WERI-Rb-1 (cell line): ENCODE measurements around the gene SYNJ2.
"Not testable (repeated sequence)": the region's sequence is repeated elsewhere in the genome, so short reads cannot be mapped to it uniquely, and the experiment has no call there.

Source experiments
- DNase-seq: peaks from one replicate; pipeline ENCODE4 v3.0.0-alpha.2; 2020
- H3K27ac ChIP-seq: fragments of 250-450 bp; sonication (Bioruptor Pico); 2 replicates; pipeline ENCODE4 v1.5.1; 2020; ENCODE audit warnings: mild to moderate bottlenecking, moderate library complexity
- H3K27me3 ChIP-seq: fragments of 250-450 bp; sonication (Bioruptor Pico); 2 replicates; pipeline ENCODE4 v1.5.1; 2021; ENCODE audit warnings: mild to moderate bottlenecking, low read depth, moderate library complexity; ENCODE audit not compliant: insufficient read depth, severe bottlenecking
- H3K36me3 ChIP-seq: fragments of 250-450 bp; sonication (Bioruptor Pico); 2 replicates; pipeline ENCODE4 v1.5.1; 2020; ENCODE audit warnings: mild to moderate bottlenecking, moderate library complexity
- H3K4me3 ChIP-seq: 2 replicates; pipeline ENCODE4 v1.5.1; 2011; ENCODE audit warnings: low read depth, mild to moderate bottlenecking, control low read depth, low read length
- H3K9me3 ChIP-seq: fragments of 250-450 bp; sonication (Bioruptor Pico); 2 replicates; pipeline ENCODE4 v1.5.1; 2021; ENCODE audit warnings: mild to moderate bottlenecking, moderate library complexity; ENCODE audit not compliant: severe bottlenecking
- TF ChIP-seq, protein P1 (sequence below): IDR thresholded peaks from 2 replicates; pipeline ENCODE4 v1.5.1; 2011; ENCODE audit warnings: low read depth, mild to moderate bottlenecking, control low read depth, inconsistent platforms, low read length

Gene SYNJ2, protein sequence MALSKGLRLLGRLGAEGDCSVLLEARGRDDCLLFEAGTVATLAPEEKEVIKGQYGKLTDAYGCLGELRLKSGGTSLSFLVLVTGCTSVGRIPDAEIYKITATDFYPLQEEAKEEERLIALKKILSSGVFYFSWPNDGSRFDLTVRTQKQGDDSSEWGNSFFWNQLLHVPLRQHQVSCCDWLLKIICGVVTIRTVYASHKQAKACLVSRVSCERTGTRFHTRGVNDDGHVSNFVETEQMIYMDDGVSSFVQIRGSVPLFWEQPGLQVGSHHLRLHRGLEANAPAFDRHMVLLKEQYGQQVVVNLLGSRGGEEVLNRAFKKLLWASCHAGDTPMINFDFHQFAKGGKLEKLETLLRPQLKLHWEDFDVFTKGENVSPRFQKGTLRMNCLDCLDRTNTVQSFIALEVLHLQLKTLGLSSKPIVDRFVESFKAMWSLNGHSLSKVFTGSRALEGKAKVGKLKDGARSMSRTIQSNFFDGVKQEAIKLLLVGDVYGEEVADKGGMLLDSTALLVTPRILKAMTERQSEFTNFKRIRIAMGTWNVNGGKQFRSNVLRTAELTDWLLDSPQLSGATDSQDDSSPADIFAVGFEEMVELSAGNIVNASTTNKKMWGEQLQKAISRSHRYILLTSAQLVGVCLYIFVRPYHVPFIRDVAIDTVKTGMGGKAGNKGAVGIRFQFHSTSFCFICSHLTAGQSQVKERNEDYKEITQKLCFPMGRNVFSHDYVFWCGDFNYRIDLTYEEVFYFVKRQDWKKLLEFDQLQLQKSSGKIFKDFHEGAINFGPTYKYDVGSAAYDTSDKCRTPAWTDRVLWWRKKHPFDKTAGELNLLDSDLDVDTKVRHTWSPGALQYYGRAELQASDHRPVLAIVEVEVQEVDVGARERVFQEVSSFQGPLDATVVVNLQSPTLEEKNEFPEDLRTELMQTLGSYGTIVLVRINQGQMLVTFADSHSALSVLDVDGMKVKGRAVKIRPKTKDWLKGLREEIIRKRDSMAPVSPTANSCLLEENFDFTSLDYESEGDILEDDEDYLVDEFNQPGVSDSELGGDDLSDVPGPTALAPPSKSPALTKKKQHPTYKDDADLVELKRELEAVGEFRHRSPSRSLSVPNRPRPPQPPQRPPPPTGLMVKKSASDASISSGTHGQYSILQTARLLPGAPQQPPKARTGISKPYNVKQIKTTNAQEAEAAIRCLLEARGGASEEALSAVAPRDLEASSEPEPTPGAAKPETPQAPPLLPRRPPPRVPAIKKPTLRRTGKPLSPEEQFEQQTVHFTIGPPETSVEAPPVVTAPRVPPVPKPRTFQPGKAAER (N-terminal part only)

DNA sequence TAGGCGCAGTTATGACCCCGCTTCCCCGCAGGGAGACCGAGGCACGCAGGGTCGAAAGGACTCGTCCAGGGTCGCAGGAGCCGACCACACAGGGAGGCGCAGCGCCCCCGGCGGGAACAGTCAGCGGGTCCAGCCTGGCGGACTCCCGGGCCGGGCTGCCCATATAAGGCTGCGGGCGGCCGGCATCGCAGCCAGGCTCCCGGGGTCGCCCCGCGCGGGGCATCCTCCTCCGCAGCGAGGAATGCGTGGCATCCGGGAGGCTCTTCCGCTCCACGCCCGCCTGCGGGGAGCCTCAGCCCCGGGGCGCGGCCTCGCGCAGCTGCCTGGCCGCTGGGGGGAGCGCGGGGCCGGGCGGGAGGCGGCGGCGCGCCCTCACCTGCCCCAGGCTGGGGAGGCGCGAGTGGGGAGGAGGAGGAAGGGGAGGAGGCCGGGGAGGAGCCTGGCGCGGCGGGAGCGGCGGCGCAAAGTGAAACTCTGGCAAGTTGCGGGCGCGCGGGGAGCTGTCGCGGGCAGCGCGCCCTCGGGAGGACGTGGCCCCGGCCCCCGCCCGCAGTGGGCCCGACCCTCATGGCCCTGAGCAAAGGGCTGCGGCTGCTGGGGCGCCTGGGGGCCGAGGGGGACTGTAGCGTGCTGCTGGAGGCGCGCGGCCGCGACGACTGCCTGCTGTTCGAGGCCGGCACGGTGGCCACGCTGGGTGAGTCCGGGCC lies at the start of gene SYNJ2:
TSS of gene SYNJ2 (plus strand) at position 469 of the 707 bp plus-strand sequence. CDS start at position 568, 99 bp downstream.
- DNase-seq, result peak; percentile 84
- H3K27me3 ChIP-seq, result no peaks in the 10 kb centered on the region
- H3K4me3 ChIP-seq, result peak within 1 kb of the TSS; percentile 80
- H3K36me3 ChIP-seq, result no peaks in the 10 kb centered on the region
- H3K27ac ChIP-seq, result peak within 1 kb of the TSS; percentile 72
- no peaks in the 10 kb centered on the region for H3K9me3 ChIP-seq
- TF ChIP-seq, protein P1, sequence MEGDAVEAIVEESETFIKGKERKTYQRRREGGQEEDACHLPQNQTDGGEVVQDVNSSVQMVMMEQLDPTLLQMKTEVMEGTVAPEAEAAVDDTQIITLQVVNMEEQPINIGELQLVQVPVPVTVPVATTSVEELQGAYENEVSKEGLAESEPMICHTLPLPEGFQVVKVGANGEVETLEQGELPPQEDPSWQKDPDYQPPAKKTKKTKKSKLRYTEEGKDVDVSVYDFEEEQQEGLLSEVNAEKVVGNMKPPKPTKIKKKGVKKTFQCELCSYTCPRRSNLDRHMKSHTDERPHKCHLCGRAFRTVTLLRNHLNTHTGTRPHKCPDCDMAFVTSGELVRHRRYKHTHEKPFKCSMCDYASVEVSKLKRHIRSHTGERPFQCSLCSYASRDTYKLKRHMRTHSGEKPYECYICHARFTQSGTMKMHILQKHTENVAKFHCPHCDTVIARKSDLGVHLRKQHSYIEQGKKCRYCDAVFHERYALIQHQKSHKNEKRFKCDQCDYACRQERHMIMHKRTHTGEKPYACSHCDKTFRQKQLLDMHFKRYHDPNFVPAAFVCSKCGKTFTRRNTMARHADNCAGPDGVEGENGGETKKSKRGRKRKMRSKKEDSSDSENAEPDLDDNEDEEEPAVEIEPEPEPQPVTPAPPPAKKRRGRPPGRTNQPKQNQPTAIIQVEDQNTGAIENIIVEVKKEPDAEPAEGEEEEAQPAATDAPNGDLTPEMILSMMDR, result peak; percentile 50

DNA sequence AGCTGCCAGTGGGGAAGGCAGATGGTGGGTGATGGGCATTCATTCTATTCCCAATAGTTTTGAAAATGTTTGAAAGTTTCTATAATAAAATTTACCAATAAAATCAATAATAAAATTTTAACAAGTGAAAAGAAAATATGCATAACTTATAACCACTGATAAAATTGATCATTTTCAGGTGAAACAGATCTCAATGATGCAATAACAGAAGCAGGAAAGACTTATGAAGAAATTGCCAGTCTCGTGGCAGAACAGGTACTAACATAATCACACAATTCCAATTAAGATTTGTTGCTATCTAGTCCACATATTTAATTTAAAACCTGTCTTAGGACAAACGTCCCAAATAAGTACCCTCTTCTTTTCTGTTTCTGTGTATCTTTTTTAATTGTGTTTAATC lies 45.9 kb upstream of the SYNJ2 start:
- Histone ChIP-seq H3K27me3 (no peaks in the 10 kb centered on the region), H3K36me3 (peaks cover 82% of the 10 kb centered on the region)
- TF ChIP-seq, protein P1, result no peak

DNA sequence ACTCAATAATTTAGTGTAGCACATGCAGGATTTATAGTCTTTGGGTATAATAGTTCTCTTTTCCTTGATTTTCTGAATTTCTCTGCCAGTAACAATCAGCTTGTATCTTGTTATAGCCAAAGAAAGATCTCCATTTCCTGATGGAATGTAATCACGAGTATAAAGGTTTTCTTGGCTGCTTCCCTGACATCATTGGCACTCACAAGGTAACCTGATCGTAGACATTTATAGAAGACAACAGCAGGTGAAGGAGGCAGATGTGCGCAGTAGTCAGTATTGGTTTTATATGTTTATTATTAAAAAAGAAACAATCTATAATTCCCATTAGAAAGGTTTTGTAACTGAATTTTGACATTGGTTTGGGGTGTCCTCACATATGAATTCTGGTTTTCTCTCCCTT lies 44.3 kb upstream of the SYNJ2 start:
- Histone ChIP-seq H3K9me3 (no peaks in the 10 kb centered on the region), H3K4me3 (no peak overlapping the region), H3K27ac (no peak overlapping the region), H3K27me3 (no peaks in the 10 kb centered on the region), H3K36me3 (peaks cover 82% of the 10 kb centered on the region)
- TF ChIP-seq, protein P1, result no peak
- no peak for DNase-seq

More for the DNA sequence above, 45.9 kb upstream of the SYNJ2 start:
- DNase-seq, result no peak
- no peak overlapping the region for H3K27ac ChIP-seq
- H3K9me3 ChIP-seq, result no peaks in the 10 kb centered on the region
- no peak overlapping the region for H3K4me3 ChIP-seq

DNA sequence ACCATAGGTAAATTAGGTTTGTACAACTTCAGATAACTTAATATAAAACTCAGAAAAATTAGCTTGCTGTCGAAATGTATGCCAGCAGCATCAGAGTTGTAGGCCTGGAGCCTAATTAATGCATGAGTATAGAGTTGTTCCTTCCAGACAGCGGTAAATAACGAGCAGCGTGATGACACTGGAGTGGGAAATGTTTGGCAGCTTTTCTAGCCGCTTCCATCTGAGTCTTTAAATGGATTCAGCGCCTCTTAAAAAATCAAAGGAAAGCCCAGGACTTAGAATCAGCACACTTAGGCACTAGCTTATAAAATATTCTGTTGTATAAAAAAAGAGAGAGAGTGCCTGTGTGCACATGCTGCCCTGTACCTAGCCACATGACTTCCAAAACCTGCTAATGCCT lies 43.7 kb upstream of the SYNJ2 start:
- Histone ChIP-seq H3K27me3 (no peaks in the 10 kb centered on the region), H3K36me3 (peaks cover 82% of the 10 kb centered on the region), H3K27ac (no peak overlapping the region), H3K4me3 (no peak overlapping the region), H3K9me3 (no peaks in the 10 kb centered on the region)
- TF ChIP-seq, protein P1, result no peak
- no peak for DNase-seq

DNA sequence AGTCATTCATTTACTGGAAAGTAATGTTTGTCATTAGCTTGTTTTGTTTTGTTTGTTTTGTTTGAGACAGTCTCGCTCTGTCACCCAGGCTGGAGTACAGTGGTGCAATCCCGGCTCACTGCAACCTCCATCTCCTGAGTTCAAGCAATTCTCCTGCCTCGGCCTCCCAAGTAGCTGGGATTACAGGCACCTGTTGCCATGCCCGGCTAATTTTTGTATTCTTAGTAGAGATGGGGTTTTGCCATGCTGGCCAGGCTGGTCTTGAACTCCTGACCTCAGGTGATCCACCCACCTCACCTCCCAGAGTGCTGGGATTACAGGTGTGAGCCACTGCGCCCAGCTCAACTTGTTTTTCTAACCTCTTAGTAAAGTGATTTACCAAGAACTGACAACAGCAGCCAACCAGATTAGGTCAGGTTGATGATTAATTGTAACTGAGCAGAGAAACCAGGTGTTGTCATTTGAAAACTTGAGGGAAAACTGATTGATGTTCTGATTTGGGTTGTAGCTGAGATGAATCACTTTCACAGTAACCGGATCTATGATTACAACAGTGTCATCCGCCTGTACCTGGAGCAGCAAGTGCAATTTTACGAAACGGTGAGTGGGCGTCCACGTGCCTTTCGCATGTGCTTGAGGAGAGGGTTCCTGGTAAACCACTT lies 41.2 kb upstream of the SYNJ2 start:
- peaks cover 84% of the 10 kb centered on the region for H3K36me3 ChIP-seq
- not testable (repeated sequence) for H3K27me3 ChIP-seq, H3K9me3 ChIP-seq, H3K27ac ChIP-seq, DNase-seq, H3K4me3 ChIP-seq
